Muscle of arm (tissue), 12 donors: ENCODE results near the gene CHCHD2. TPM values are rescaled to one million over a fixed set of nuclear protein-coding genes. Genes with fewer than 3 reads are reported as not detected.

ENCODE experiments used
- polyA plus RNA-seq, 12 donors: library from polyadenylated mRNA; unstranded; fragments of 120-200 nt; gene quantifications; one replicate each; pipeline ENCODE4 v1.2.1, GENCODE V29; 2013; ENCODE audit not compliant: insufficient read length in 12 of 12

Gene CHCHD2
- polyA plus RNA-seq, 12 donors = 112 to 277 (median 222) TPM; not detected in 1

Other genes with a start within 250 kb of the CHCHD2 start
- gene SEPTIN14, start 243.7 kb downstream of the CHCHD2 start, polyA plus RNA-seq = under 1 TPM in 9 of 12 donors, not detected in 3; 0.07 to 0.54 (median 0.21) TPM
- 10 to 100 TPM in 3 of 12 donors, 1 to 10 TPM in 8, not detected in 1; 5.3 to 13.7 (median 7.1) TPM for gene ZNF713, start 219.0 kb downstream of the CHCHD2 start, polyA plus RNA-seq
- 10 to 100 TPM in 10 of 12 donors, 1 to 10 TPM in 1, not detected in 1; 5.9 to 17.7 (median 13.9) TPM for gene MRPS17, start 154.6 kb downstream of the CHCHD2 start, polyA plus RNA-seq
- 100 to 1,000 TPM in 5 of 12 donors, 10 to 100 TPM in 6, not detected in 1; 61.6 to 132 (median 97.8) TPM for gene NIPSNAP2, start 141.9 kb downstream of the CHCHD2 start, polyA plus RNA-seq
- gene PSPH, start 55.0 kb downstream of the CHCHD2 start, polyA plus RNA-seq = 10 to 100 TPM in 11 of 12 donors, not detected in 1; 14.4 to 30.4 (median 18.2) TPM
- gene CCT6A, start 54.7 kb downstream of the CHCHD2 start, polyA plus RNA-seq = 100 to 1,000 TPM in 11 of 12 donors, not detected in 1; 115 to 177 (median 153) TPM
- gene SUMF2, start 42.2 kb downstream of the CHCHD2 start, polyA plus RNA-seq = 100 to 1,000 TPM in 1 of 12 donors, 10 to 100 TPM in 11; 39.8 to 715 (median 55.6) TPM
- 10 to 100 TPM in 11 of 12 donors, not detected in 1; 14.4 to 60.0 (median 30.4) TPM for gene PHKG1, start 13.5 kb downstream of the CHCHD2 start, polyA plus RNA-seq
- gene NUPR2, start 9.9 kb upstream of the CHCHD2 start, polyA plus RNA-seq = under 1 TPM in 1 of 12 donors, not detected in 11; 0.32 TPM